C4-2B (cell line): Measurements from ENCODE around the gene MALRD1.

Experiments
- ZFX ChIP-seq: fragments of 450-650 bp; IDR thresholded peaks from 2 replicates; pipeline ENCODE4 v1.6.1; 2017
- TF ChIP-seq, protein P1 (sequence below): fragments of 450-650 bp; conservative IDR thresholded peaks from 2 replicates; pipeline ENCODE4 v1.5.1; 2017; ENCODE audit warnings: mild to moderate bottlenecking

DNA sequence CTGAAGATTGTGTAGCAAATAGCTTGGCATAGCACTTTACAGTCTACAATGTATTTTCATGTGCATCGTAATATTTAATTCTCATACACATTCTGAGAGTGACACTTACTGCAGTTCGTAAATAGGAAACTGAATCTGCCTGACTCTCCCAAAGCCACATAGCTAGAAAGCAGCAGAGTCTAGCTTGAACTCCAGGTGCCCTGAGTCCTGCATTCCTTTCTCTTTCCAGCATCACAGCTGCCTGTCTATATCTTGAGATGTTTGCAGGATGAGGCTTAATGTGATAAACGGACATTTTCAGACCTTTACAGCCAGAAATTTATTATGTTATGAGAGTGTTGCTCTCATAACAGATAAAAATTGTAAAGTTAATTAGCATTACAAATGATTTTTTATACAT, 634.8 kb downstream of the MALRD1 start:
- TF ChIP-seq, protein P1, sequence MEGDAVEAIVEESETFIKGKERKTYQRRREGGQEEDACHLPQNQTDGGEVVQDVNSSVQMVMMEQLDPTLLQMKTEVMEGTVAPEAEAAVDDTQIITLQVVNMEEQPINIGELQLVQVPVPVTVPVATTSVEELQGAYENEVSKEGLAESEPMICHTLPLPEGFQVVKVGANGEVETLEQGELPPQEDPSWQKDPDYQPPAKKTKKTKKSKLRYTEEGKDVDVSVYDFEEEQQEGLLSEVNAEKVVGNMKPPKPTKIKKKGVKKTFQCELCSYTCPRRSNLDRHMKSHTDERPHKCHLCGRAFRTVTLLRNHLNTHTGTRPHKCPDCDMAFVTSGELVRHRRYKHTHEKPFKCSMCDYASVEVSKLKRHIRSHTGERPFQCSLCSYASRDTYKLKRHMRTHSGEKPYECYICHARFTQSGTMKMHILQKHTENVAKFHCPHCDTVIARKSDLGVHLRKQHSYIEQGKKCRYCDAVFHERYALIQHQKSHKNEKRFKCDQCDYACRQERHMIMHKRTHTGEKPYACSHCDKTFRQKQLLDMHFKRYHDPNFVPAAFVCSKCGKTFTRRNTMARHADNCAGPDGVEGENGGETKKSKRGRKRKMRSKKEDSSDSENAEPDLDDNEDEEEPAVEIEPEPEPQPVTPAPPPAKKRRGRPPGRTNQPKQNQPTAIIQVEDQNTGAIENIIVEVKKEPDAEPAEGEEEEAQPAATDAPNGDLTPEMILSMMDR, result no peak
- TF ChIP-seq ZFX, result no peak
